ENCODE data around the gene ATF7IP2.

The ATF7IP2 gene

GRCh38 chr16:10517868-10518267, 132.0 kb downstream of the ATF7IP2 start:
- no peak for DNase-seq

- DNase-seq, result no peak
Observed at GRCh38 chr16:10518479-10519041, 132.7 kb downstream of the ATF7IP2 start.

- no peak for DNase-seq
Observed at GRCh38 chr16:10519297-10519696, 133.4 kb downstream of the ATF7IP2 start.

DNA sequence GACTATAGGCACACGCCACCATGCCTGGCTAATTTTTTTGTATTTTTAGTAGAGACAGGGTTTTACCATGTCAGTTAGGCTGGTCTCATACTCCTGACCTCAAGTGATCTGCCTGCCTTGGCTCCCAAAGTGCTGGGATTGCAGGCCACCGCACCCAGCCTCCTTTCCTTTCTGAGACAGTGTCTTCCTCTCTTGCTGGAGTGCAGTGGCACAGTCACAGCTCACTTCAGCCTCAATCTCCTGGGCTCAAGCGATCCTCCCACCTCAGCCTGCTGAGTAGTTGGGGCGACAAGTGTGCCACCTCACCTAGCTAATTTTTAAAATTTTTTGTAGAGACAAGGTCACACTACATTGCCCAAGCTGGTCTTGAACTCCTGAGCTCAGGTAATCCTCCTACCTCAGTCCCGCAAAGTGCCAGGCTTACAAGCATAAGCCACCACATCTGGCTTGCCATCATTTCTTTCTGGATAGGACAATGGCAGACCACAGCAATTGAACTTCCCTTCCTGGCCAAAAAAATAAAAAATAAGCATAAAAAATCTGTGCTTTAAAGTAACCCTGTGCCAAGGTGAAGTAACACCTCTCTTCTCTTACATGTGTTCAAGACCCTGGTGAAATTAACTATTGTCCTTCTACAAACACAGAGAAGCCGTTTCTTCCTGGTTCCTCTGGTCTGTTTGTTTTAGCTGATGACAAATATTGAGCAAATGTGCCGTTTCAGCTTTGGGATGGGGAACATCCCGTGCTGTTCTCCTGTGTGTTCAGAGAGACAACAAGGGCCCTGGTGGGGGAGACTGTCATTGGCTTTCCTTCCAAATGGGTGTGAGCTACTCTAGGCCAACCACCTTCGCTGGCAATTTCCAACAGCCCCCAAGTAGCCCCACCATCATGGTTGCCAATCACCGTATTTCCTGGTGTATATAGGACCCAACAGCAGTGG, 134.3 kb downstream of the ATF7IP2 start:
- no peak for DNase-seq

GRCh38 chr16:10520869-10521578, 135.2 kb downstream of the ATF7IP2 start:
- DNase-seq, result no peak

DNA sequence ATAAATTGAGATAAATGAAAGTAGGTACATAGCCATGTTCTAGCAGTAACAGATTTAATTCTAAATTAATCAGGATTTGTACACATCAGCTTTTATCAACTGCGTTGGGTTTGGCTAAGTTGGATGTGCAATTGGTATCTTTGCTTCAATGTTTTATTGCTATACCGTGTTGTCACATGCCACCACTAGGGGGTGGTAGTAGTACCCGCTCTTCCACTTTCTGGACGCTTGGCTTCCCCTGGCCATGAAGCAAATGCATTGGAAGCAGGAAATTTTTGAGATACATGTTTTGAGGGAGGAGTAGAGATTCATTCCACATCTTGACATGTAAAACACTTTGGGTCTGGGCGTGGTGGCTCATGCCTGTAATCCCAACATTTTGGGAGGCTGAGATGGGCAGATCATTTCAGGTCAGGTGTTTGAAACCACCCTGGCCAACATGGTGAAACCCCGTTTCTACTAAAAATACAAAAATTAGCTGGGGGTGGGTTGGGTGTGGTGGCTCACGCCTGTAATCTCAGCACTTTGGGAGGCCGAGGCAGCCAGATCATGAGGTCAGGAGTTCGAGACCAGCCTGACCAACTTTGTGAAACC, 135.9 kb downstream of the ATF7IP2 start:
- peak; percentile 47 for DNase-seq

DNA sequence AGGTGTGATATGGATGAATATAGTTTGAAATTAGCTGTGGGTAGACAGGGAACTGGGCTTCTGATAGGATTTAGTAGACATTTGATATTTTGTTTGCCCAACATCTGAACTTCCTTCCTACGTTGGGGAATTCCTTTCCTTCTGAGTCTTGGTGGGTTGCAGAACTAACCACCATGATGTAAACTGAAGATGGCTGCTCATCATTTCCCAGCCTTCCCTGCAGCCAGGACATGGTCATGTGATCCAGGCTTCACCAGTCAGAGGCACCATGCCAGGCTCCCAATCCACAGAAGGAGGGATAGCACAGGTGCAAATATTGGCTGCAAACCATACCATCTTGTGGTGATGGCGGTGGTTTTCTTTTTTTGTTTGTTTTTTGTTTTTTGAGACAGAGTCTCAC, 137.1 kb downstream of the ATF7IP2 start:
- DNase-seq, result no peak

DNA sequence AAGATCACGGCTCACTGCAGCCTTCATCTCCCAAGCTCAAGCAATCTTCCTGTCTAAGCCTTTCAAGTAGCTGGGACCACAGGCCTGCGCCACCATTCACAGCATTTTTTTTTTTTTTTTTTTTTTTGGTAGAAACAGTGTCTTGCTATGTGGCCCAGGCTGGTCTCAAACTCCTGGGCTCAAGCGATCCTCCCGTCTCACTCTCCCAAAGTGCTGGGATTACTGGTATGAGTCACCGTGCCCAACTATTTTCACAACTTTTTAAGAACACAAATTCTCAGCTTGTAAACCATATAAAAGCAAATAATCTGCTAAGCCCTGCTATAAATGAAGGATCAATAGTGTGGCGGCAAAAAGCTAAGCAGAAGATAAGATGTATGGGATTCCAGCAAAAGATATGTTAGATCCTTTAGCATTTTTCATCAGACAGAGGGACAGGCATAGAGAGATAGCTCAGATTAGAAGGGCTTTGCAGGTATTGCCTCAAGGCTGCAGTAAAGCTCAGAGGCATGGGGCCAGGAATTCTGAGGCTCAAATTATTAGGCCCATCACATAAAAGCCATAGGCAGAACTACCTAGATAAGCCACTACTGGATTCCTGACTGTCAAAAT, 139.5 kb downstream of the ATF7IP2 start:
- no peak for DNase-seq

DNA sequence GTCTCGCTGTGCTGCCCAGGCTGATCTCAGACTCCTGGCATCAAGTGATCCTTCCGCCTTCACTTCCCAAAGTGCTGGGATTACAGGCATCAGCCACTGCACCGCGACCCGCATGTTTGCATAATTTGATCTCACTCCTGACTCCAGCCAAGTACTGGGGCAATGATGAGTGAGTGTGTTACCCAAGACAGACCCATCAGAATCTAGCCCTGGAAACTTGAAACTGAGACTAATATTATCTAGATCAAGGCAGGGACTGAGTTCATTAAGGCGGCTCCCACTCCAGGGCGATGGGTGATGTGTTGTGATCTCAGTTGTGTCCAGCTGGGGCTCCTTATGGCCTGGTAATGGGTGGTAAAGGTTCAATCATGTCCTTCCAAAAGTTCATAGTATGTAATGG, 141.1 kb downstream of the ATF7IP2 start:
- no peak for DNase-seq

DNA sequence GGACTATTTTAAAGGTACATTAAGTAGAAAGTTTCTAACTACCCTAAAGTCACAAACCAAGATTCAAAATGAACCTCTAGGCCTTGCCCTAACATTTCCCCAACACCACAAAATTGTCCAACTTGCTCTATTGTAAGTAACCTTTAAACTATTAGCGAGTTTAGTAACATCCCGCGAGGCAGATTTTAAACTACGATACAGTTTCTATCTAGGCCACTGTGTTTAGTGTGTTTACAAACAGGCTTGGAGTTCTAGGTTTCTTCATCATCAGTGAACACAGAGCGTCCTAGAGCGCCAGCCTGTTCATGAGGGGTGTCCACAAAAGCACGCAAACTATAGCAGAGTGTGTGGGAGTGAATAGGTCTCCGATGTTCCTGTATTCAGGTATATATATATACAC, 142.8 kb downstream of the ATF7IP2 start:
- DNase-seq, result no peak

DNA sequence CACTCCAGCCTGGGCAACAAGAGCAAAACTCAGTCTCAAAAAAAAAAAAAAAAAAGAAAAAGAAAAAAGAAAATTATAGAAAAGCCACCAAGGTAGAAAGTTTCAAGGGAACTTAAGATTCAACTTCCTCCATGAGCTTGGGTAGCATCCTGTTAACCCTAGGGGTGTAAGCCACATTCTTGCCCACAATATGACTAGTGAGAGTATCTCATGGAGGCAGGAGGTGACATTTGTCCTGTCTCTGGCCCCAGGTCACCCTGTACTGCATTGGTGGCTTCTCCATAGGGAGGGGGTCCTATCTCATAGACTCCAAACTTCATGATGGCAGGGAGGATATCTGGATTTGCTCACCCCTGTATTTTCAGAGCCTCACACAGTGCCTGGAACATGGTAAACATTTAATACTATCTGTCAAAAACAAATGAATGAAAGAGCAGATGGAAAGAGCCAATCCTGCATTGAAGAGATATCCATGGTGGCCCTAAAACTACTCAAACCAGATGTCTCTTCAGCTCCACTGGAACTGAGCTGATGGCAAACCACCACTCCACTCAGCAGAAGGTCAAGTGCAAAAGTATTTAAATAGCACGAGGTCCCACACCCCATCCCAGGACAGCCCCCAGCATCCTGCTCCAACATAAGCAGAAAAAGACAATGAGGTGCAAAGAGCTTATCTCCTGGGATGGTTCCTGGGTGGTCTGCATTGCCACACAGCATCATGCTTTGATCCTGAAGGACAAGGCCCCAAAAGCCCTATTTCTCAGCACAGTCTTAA, 144.2 kb downstream of the ATF7IP2 start:
- no peak for DNase-seq

GRCh38 chr16:10530685-10531084, 144.8 kb downstream of the ATF7IP2 start:
- no peak for DNase-seq

DNA sequence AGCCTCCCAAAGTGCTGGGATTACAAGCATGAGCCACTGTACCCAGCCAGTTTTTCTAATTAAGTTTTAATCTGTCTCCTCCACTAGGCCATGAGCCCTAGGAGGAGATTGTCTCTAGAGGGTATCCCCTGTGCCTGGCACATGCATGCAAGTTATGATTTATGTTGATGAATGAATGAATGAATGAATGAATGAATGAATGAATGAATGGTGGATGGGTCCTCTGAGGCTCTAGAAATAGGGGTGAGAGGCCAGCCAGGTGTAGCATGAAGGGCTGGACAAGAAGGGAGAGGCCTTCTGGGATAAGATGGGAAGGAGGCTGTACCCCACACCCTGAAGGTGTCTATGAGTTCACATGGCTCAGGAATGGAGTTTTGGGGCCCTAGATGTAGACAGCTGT, 145.7 kb downstream of the ATF7IP2 start:
- DNase-seq, result no peak
